ENCODE data around the gene MUC5B.

Gene MUC5B

DNA sequence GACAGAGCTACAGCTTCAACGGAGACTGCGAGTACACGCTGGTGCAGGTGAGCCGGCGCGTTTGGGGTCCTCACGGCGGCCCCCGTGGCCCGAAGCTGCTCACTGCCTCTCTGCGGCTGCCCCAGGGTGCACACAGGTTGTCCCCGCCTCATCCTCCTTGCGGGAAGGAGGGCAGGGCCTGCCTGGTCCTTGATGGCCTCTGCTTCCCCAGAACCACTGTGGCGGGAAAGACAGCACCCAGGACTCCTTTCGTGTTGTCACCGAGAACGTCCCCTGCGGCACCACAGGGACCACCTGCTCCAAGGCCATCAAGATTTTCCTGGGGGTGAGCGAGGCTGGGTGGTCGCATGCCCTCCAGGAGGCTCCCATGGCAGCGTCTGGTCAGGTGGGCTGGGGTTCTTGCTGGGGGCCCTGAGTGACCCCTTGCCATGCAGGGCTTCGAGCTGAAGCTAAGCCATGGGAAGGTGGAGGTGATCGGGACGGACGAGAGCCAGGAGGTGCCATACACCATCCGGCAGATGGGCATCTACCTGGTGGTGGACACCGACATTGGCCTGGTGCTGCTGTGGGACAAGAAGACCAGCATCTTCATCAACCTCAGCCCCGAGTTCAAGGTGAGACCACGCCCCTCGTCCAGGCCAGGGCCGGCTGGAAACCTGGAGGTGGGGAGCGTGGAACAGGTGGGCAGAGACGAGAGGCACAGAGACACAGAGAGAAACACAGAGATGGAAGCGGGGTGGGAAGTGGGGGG lies 45.7 kb upstream of the MUC5B start:
- TF ChIP-seq, protein P1, sequence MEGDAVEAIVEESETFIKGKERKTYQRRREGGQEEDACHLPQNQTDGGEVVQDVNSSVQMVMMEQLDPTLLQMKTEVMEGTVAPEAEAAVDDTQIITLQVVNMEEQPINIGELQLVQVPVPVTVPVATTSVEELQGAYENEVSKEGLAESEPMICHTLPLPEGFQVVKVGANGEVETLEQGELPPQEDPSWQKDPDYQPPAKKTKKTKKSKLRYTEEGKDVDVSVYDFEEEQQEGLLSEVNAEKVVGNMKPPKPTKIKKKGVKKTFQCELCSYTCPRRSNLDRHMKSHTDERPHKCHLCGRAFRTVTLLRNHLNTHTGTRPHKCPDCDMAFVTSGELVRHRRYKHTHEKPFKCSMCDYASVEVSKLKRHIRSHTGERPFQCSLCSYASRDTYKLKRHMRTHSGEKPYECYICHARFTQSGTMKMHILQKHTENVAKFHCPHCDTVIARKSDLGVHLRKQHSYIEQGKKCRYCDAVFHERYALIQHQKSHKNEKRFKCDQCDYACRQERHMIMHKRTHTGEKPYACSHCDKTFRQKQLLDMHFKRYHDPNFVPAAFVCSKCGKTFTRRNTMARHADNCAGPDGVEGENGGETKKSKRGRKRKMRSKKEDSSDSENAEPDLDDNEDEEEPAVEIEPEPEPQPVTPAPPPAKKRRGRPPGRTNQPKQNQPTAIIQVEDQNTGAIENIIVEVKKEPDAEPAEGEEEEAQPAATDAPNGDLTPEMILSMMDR (IDR thresholded peaks at IDR 0.05; ENCODE audit: borderline replicate concordance, control extremely low read depth, extremely low read depth, insufficient read depth, missing control alignments) = no peak
- in situ Hi-C loops (cut with MboI; ENCODE audit: low sequenced_read_pairs, unreplicated experiment) = no loop called here
- no peak for DNase-seq (ENCODE audit: low spot score)

DNA sequence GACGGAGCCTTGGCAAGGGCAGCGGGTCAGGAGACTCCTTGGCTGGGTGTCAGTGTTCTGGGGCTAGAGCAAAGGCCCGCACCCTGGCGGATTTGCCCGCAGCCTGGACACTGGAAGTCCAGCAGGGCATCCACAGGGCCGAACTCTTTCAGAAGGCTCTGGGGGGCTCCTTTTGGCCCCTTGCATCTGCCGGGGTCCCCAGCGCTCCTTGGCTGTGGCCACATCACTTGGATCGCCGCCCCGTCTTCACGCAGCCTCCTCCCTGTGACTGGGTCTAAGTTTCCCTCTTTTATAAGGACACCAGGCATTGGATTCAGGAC lies 45.1 kb upstream of the MUC5B start:
- TF ChIP-seq, protein P1 (IDR thresholded peaks at IDR 0.05; ENCODE audit: borderline replicate concordance, control extremely low read depth, extremely low read depth, insufficient read depth, missing control alignments) = no peak
- in situ Hi-C loops (cut with MboI; ENCODE audit: low sequenced_read_pairs, unreplicated experiment) = no loop called here
- DNase-seq (ENCODE audit: low spot score) = no peak

DNA sequence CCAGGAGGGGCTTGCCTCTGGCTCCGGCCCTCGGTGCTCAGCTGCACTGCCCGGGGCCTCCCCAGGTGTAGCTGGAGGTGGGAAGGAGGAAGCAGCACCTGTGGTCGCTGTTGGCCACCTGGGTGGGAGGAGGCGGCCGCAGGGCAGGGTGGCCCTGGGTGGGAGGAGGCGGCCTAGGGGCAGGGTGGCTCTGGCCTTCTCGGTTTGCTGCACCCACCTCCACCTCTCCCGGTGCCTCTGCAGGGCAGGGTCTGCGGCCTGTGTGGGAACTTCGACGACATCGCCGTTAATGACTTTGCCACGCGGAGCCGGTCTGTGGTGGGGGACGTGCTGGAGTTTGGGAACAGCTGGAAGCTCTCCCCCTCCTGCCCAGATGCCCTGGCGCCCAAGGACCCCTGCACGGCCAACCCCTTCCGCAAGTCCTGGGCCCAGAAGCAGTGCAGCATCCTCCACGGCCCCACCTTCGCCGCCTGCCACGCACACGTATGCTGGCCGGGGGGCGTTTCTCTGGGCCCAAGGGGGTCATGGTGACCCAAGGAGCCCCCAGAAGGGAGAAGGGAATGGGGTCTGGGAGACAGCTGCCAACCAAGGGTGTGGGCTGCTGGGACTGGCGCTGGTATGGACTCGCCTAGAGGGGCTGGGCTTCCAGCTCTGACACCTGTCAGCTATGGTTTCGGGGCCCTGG lies 44.5 kb upstream of the MUC5B start:
- TF ChIP-seq, protein P1 (IDR thresholded peaks at IDR 0.05; ENCODE audit: borderline replicate concordance, control extremely low read depth, extremely low read depth, insufficient read depth, missing control alignments) = no peak
- in situ Hi-C loops (cut with MboI; ENCODE audit: low sequenced_read_pairs, unreplicated experiment) = no loop called here
- DNase-seq (ENCODE audit: low spot score) = no peak

- TF ChIP-seq, protein P1 (IDR thresholded peaks at IDR 0.05; ENCODE audit: borderline replicate concordance, control extremely low read depth, extremely low read depth, insufficient read depth, missing control alignments) = no peak
- DNase-seq (ENCODE audit: low spot score) = no peak
- in situ Hi-C loops (cut with MboI; ENCODE audit: low sequenced_read_pairs, unreplicated experiment) = no loop called here
Observed at GRCh38 chr11:1178906-1179305, 44.0 kb upstream of the MUC5B start.

DNA sequence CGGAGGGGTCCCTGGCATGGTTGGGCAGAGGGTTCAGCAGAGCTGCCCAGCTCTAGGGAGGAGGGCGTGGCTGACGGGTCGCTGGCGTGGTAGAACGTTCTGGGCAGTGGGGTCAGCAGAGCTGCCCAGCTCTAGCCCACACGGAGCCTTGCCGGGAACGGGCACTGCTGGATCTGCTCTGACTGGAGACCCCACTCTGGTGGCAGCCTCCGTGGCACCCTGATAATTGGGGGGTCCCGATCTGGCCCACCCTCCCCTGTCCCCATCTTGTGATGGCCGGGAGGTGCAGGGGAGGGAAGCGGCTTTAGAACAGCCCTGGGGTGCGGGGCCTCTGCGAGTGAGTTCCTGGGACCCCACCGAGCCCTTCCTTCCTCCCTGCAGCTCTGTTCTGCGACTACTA lies 43.2 kb upstream of the MUC5B start:
- TF ChIP-seq, protein P1 (IDR thresholded peaks at IDR 0.05; ENCODE audit: borderline replicate concordance, control extremely low read depth, extremely low read depth, insufficient read depth, missing control alignments) = no peak
- in situ Hi-C loops (cut with MboI; ENCODE audit: low sequenced_read_pairs, unreplicated experiment) = no loop called here
- DNase-seq (ENCODE audit: low spot score) = no peak

GRCh38 chr11:1180171-1180570 lies 42.7 kb upstream of the MUC5B start:
- in situ Hi-C loops (cut with MboI; ENCODE audit: low sequenced_read_pairs, unreplicated experiment) = no loop called here
- no peak for DNase-seq (ENCODE audit: low spot score)
- TF ChIP-seq, protein P1 (IDR thresholded peaks at IDR 0.05; ENCODE audit: borderline replicate concordance, control extremely low read depth, extremely low read depth, insufficient read depth, missing control alignments) = no peak

Measured in GM13976 (cell line).